ENCODE data around the gene ABRACL.

DNA sequence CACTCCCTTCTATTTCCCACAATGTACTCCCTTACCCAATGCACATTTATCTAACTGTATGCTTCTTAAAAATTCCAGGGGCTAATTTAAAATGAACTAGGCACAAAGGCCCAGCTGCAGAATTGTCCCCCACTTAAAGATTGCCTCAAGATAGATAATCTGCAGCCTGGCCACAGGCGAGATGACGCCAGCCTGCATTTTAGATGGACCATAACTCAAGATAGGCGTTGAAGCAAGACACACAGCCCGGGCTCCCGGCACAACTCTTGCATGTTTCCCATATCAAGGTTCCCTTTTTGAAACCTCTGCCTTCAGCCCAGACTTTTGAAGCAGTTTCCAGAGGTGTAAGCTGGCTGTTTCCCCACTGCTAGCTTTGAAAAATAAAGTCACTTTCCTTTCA, 37.3 kb upstream of the ABRACL start:
- TF ChIP-seq POLR2A (IDR thresholded peaks at IDR 0.05), result no peak
- TF ChIP-seq, protein P1, sequence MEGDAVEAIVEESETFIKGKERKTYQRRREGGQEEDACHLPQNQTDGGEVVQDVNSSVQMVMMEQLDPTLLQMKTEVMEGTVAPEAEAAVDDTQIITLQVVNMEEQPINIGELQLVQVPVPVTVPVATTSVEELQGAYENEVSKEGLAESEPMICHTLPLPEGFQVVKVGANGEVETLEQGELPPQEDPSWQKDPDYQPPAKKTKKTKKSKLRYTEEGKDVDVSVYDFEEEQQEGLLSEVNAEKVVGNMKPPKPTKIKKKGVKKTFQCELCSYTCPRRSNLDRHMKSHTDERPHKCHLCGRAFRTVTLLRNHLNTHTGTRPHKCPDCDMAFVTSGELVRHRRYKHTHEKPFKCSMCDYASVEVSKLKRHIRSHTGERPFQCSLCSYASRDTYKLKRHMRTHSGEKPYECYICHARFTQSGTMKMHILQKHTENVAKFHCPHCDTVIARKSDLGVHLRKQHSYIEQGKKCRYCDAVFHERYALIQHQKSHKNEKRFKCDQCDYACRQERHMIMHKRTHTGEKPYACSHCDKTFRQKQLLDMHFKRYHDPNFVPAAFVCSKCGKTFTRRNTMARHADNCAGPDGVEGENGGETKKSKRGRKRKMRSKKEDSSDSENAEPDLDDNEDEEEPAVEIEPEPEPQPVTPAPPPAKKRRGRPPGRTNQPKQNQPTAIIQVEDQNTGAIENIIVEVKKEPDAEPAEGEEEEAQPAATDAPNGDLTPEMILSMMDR (IDR thresholded peaks at IDR 0.05), result no peak
